Pulmonary artery endothelial cell (primary cell): Measurements from ENCODE around the gene ACTN4. TPM values are rescaled to one million over a fixed set of nuclear protein-coding genes. Genes with fewer than 3 reads are reported as not detected.
"Not testable (repeated sequence)": the region's sequence is repeated elsewhere in the genome, so short reads cannot be mapped to it uniquely, and the experiment has no call there.

Experiments
- DNase-seq: peaks from one replicate; pipeline ENCODE4 v3.0.0-alpha.2; 2011; ENCODE audit warnings: low read depth, low spot score
- total RNA-seq: library from RNA; depleted of rRNA; stranded (reverse); fragments of >200 nt; gene quantifications from 2 replicates; pipeline ENCODE4 v1.2.3, GENCODE V29; 2014

Gene ACTN4
- total RNA-seq: 287 and 407 TPM in 2 replicates

DNA sequence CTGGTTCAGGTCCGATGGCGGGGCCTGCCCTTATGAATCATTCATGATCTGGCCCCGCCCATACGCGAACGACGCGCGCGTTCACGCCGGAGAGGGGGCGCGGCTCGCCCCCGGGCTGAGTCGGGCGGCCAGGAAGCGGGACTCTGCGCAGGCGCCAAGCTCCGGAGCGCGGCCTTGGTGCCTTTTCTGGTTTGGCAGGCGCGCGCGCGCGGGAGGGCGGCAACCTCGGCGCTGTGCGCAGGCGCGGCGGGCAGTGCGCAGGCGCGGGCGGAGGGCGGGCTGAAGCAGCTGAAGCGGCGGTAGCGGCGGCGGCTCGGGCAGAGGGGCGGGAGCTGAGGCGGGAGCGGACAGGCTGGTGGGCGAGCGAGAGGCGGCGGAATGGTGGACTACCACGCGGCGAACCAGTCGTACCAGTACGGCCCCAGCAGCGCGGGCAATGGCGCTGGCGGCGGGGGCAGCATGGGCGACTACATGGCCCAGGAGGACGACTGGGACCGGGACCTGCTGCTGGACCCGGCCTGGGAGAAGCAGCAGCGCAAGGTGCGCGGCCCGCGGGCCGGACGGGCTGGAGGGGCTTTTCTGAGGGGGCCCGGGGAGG, at the start of gene ACTN4:
TSS of gene ACTN4 (plus strand) at position 282 of the 598 bp plus-strand sequence. CDS start at position 379, 97 bp downstream.
- DNase-seq: peak; percentile 82

DNA sequence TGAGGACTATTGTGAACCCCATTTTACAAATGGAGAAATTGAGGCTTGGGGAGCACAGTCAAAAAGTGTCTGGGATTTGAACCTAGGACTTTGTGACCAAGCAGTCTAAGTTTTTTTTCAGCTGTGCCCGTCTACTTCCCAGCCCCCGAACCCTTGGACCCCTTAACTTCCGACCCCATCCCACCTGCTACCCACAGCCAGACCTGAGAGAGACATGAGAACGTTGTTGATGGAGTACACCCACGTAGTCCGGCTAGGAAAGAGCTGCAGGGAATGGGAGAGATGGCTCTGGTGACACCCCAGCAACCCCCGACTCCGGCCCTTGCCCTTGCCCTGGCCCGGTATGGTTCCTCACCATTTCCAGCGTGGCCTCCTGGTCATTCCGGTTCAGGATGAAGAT, 47.7 kb upstream of the ACTN4 start:
- DNase-seq: no peak

GRCh38 chr19:38602856-38603255, 44.6 kb upstream of the ACTN4 start:
- DNase-seq: not testable (repeated sequence)

DNA sequence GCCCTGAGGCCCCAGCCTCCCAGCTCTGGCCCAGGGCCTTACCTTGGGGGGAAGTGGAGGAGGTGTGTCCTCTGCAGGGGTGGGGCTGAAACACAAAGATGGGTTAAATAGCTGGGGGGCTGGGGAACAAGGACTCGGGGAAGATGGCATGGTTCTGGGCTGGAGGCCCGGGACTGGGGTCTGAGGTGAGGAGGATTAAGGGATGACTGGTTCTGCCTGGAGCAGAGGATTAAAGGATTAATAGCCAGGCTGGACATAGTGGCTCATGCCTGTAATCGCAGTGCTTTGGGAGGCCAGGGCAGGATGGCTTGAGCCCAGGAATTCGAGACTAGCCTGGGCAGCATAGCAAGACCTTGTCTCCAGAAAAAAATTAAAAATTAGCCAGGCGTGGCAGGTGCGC, 41.3 kb upstream of the ACTN4 start:
- DNase-seq: no peak

GRCh38 chr19:38614289-38614688, 33.2 kb upstream of the ACTN4 start:
- no peak for DNase-seq

- no peak for DNase-seq
Observed at GRCh38 chr19:38615007-38615581, 32.4 kb upstream of the ACTN4 start.

GRCh38 chr19:38616265-38616664, 31.2 kb upstream of the ACTN4 start:
- no peak for DNase-seq

DNA sequence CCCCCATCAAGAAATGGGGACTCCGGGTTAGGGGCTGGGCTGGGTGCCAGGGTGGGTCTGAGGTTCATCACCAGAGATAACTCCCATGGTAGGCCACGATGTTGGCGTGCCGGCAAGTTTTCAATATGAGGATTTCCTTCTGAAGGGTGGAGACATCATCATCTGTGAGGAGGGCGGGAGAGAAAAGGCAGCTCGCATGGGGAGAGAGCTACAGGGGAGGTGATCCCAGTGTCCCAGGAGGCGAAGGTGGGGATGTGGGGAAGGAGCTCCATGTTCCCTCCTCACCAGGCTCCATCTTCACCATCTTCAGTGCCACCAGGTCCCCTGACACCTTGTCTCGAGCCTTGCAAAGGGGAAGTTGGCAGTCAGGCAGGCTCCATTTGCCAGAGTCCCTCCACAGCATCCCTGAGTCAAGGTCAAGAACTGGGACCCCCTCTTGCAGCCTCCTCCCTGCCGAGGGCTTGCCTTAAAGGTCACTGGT, 30.1 kb upstream of the ACTN4 start:
- DNase-seq: no peak

GRCh38 chr19:38617764-38618589, 29.5 kb upstream of the ACTN4 start, which contains the start of gene MAP4K1:
MAP4K1 (minus strand) TSS chr19:38617953; CDS start chr19:38617895, 58 bp downstream.
- no peak for DNase-seq

- peak; percentile 96 for DNase-seq
Observed at GRCh38 chr19:38618590-38619360, 28.7 kb upstream of the ACTN4 start, which contains the start of gene EIF3K. EIF3K (plus strand) TSS chr19:38619188; CDS start chr19:38619269, 81 bp downstream.

GRCh38 chr19:38619361-38620174, 27.9 kb upstream of the ACTN4 start:
- DNase-seq: no peak

- no peak for DNase-seq
Observed at GRCh38 chr19:38624822-38625221, 22.6 kb upstream of the ACTN4 start.

- no peak for DNase-seq
Observed at GRCh38 chr19:38626401-38626800, 21.0 kb upstream of the ACTN4 start.

GRCh38 chr19:38629568-38629967, 17.9 kb upstream of the ACTN4 start:
- DNase-seq: no peak

DNA sequence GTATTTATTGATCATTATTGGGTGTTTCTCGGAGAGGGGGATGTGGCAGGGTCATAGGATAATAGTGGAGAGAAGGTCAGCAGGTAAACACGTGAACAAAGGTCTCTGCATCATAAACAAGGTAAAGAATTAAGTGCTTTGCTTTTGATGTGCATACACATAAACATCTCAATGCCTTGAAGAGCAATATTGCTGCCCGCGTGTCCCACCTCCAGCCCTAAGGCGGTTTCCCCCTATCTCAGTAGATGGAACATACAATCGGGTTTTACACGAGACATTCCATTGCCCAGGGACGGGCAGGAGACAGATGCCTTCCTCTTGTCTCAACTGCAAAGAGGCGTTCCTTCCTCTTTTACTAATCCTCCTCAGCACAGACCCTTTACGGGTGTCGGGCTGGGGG, 16.1 kb upstream of the ACTN4 start:
- not testable (repeated sequence) for DNase-seq

DNA sequence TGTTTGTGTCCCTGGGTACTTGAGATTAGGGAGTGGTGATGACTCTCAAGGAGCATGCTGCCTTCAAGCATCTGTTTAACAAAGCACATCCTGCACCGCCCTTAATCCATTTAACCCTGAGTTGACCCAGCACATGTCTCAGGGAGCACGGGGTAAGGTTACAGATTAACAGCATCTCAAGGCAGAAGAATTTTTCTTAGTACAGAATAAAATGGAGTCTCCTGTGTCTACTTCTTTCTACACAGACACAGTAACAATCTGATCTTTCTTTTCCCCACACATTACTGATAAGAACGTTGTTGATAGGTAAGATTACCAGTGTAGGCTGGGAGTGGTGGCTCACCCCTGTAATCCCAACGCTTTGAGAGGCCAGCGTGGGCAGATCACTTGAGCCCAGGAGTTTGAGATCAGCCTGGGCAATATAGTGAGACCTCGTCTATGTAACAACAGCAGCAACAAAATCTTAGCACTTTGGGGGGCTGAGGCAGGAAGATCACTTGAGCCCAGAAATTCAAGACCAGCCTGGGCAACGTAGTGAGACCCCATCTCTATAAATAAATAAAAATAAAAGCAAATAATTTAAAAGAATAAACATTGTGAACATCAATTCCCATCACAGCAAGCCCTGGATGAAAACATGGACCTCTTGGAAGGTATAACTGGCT, 15.5 kb upstream of the ACTN4 start:
- DNase-seq: not testable (repeated sequence)

DNA sequence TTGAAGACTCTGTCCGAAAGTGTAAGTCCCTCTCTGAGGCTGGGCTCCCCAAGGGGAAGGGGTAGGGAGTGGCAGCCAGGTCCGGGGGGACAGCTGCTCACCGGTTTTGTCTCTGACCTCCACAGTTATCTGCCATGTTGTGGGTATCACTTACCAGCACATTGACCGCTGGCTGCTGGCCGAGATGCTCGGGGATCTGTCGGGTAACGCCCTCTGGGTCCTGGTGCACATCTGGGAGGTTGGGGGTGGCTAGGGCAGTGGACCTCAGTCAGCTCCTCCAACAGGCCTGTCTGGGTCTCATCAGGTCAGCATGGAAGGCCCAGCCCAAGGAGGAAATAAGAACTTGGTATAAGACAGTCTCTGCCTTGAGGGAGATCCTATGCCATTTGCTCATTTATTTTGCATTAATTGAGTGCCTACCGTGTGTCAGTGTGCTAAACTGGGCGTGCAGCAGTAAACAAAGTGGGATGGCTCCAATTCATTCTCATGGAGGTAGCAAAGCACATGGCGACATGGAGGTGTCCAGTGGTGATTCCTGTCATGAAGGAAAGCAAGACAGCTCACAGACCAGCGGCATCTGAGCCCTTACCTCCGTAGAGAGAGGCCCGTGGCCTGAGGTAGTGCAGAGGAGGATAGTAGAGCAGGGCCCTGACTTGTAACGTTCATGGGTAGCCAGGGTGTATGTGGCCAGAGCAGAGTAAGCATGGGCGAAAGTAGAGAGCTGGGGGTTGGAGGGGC, 14.8 kb upstream of the ACTN4 start:
- DNase-seq: no peak

DNA sequence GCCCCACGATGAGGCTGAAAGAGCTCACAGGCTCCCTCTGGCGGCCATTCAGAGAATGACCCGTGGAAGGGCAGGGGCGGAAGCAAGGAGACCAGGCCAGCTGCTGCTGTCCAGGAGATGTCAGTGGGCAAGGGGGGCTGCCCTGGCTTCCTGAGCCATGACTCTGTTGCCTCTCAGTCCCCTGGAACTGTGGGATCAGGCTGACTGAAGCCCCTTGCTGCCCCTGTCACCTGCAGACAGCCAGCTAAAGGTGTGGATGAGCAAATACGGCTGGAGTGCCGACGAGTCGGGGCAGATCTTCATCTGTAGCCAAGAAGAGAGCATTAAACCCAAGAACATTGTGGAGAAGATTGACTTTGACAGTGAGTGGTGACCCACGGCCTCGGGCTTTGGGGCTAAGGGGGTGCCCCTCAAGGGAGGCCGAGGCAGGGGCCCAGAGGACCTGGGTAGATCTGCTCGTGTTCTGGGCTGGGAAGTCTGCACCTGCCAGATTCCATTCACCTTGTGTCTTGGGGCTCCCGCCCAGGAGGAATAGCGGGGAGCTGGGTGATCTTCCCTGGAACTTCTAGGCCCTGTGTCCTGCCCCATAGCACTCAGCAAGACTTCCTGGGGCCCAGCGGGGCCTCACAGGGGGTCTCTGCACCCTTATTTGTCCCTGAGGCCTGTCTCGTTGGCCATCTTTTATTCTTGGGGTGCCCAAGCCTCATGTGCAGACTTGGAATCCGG, 12.5 kb upstream of the ACTN4 start:
- no peak for DNase-seq
